ENCODE data around the gene MVD. TPM values are rescaled to one million over a fixed set of nuclear protein-coding genes. Genes with fewer than 3 reads are reported as not detected.

The MVD gene
- total RNA-seq, 1 donor from 2014 or later, result 59.0 TPM

DNA sequence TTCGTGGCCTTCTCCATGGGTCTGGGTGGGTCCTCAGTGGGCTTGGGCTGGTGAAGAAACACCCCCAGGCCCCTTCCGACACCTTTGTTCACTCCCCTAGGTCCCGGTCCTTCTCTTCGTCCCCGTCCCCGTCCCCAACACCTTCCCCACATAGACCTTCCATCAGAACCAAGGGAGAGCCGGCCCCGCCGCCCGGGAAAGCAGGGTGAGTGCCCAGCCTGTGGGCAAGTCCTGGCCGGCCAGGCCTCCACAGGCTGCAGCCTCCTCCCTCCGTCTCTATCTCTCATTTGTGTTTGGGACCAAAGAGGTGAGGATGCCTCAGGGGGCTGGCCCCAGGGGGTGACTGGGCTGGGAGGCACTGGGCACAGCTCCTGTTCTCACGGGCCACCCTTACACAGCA, 39.0 kb downstream of the MVD start:
- no peak for DNase-seq (ENCODE audit: extremely low spot score, unreplicated experiment)
- Mint-ChIP-seq H3K9me3 (no peaks in the 10 kb centered on the region), H3K36me3 (no peaks in the 10 kb centered on the region), H3K27ac (no peak overlapping the region), H3K4me3 (no peak overlapping the region), H3K27me3 (no peaks in the 10 kb centered on the region), H3K4me1 (ENCODE audit: unreplicated experiment) (peaks cover 2% of the 10 kb centered on the region)
- TF ChIP-seq CTCF (conservative IDR thresholded peaks at IDR 0.05), result no peak

GRCh38 chr16:88622866-88623265, 40.0 kb downstream of the MVD start:
- no peaks in the 10 kb centered on the region for H3K36me3 Mint-ChIP-seq
- no peak for TF ChIP-seq CTCF (conservative IDR thresholded peaks at IDR 0.05)
- H3K27ac Mint-ChIP-seq, result no peak overlapping the region
- no peak for DNase-seq (ENCODE audit: extremely low spot score, unreplicated experiment)
- no peak overlapping the region for H3K4me3 Mint-ChIP-seq
- no peaks in the 10 kb centered on the region for H3K9me3 Mint-ChIP-seq
- H3K4me1 Mint-ChIP-seq (ENCODE audit: unreplicated experiment), result peaks cover 7% of the 10 kb centered on the region
- no peaks in the 10 kb centered on the region for H3K27me3 Mint-ChIP-seq

DNA sequence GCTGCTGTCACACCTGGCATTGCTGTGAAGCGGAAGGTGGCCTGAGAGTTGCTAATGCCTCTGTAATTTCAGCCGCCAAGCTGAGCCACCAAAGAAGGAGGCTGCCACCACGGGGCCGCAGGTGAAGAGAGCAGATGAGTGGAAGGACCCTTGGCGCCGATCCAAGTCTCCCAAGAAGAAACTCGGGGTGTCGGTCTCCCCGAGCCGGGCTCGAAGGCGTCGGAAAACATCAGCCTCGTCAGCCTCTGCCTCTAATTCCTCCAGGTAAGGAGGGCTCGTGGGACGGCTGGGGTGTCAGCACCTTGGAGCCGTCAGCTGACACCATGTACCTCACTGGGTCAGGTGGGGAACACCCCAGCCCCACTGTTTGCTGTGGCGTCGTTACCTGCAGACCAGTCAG, 40.8 kb downstream of the MVD start:
- peaks cover 10% of the 10 kb centered on the region for H3K4me1 Mint-ChIP-seq (ENCODE audit: unreplicated experiment)
- no peak for DNase-seq (ENCODE audit: extremely low spot score, unreplicated experiment)
- no peaks in the 10 kb centered on the region for H3K36me3 Mint-ChIP-seq
- H3K9me3 Mint-ChIP-seq, result no peaks in the 10 kb centered on the region
- H3K27me3 Mint-ChIP-seq, result no peaks in the 10 kb centered on the region
- TF ChIP-seq CTCF (conservative IDR thresholded peaks at IDR 0.05), result no peak
- H3K27ac Mint-ChIP-seq, result no peak overlapping the region
- H3K4me3 Mint-ChIP-seq, result no peak overlapping the region

DNA sequence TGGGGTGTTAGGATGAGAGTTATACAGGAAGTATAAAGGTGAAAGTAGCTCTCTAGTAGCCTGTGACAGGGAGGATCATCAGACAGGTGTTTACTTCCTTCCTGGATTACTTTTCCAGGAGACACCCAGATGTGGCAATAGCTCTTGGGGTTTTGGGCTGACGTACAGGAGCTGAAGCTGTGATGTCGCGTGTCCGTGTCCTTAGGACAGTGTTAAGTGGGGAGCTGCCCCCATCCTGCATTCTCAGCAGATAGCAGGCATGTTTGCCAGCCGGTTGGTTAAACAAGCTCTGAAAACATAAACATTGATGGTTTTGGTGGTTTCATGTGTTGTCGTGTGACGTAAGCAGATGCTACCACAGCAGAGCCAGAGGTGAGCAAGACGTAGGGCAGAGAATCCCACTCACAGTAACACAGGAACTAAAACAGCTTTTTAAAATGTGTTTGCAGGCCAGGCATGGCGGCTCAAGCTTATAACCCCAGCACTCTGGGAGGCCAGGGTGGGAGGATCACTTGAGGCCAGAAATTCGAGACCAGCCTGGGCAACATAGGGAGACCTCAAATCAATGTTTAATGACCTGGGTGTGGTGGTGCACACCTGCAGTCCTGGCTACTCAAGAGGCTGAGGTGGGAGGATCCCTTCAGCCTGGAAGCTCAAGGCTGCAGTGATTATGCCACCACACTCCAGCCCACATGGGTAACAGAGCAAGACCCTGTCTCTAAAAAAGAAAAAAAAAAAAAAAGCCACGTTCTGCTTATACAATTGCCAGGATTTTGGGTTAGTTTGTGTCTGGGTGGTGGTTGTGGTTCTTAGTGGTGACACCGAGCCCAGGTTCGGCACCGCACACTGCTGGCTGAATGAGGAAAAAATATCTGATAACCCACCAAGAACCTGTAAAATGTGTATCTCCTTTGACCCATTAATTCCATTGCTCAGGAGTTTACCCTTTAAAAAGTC, 42.8 kb downstream of the MVD start:
- Mint-ChIP-seq H3K9me3 (no peaks in the 10 kb centered on the region), H3K36me3 (no peaks in the 10 kb centered on the region), H3K4me3 (no peak overlapping the region), H3K4me1 (ENCODE audit: unreplicated experiment) (peaks cover 20% of the 10 kb centered on the region), H3K27me3 (no peaks in the 10 kb centered on the region), H3K27ac (no peak overlapping the region)
- TF ChIP-seq CTCF (conservative IDR thresholded peaks at IDR 0.05), result no peak
- DNase-seq (ENCODE audit: extremely low spot score, unreplicated experiment), result no peak

DNA sequence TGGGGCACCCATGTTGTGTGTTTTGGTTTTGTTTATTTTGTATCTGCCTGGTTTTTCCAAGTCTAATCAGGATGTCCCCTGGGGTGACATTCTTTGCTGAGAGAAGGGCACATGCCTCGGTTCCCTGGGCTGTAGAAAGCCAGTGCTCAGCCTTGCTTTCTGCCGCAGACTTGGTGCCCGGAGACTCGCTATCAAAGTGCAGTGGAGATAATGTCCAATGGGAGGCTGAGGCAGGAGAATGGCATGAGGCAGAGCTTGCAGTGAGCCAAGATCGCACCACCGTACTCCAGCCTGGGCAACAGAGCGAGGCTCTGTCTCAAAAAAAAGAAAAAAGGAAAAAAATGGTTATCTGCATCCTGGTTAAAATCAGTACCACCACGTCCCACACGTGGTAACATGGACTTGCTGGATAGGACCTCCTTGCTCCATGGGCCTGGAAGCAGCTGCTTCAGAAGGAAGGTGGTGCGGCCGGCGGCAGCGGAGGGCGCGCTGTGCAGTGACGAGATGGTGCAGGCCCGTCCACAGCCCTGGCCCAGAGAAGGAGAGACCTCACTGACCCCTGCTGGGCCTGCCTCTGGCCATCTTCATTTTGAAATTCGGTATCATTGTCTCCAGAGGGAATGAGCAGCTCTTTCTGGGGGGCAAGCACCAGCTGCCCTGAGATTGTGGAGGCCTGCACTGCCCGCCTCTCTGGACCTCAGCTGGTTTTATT, 43.8 kb downstream of the MVD start:
- TF ChIP-seq CTCF (conservative IDR thresholded peaks at IDR 0.05), result no peak
- Mint-ChIP-seq H3K4me1 (ENCODE audit: unreplicated experiment) (peaks cover 20% of the 10 kb centered on the region), H3K4me3 (no peak overlapping the region), H3K27me3 (no peaks in the 10 kb centered on the region), H3K36me3 (no peaks in the 10 kb centered on the region), H3K27ac (no peak overlapping the region), H3K9me3 (no peaks in the 10 kb centered on the region)
- DNase-seq (ENCODE audit: extremely low spot score, unreplicated experiment), result no peak
